SK-N-SH treated with all-trans-retinoic acid at 6 μM for 48 hours (cell line): Measurements from ENCODE around the gene CCL11.

Experiments used
- CSDC2 ChIP-seq: fragments of 250-450 bp; sonication (Bioruptor Pico); IDR thresholded peaks from 2 replicates; pipeline ENCODE4 v1.5.0; 2020; ENCODE audit warnings: mild to moderate bottlenecking, moderate library complexity
- PATZ1 ChIP-seq: fragments of 250-450 bp; sonication (Bioruptor Pico); IDR thresholded peaks from 2 replicates; pipeline ENCODE4 v1.8.0; 2020; ENCODE audit warnings: mild to moderate bottlenecking, moderate library complexity, borderline replicate concordance
- RARB ChIP-seq: fragments of 250-450 bp; sonication (Bioruptor Pico); IDR thresholded peaks from 2 replicates; pipeline ENCODE4 v1.8.0; 2021; ENCODE audit warnings: mild to moderate bottlenecking, moderate library complexity
- ZFP3 ChIP-seq: fragments of 250-450 bp; sonication (Bioruptor Pico); IDR thresholded peaks from 2 replicates; pipeline ENCODE4 v1.5.0; 2020; ENCODE audit warnings: mild to moderate bottlenecking, moderate library complexity
- ZNF8 ChIP-seq: fragments of 450-650 bp; formaldehyde crosslinking; IDR thresholded peaks from 2 replicates; pipeline ENCODE4 v1.5.0; 2020; ENCODE audit warnings: mild to moderate bottlenecking, moderate library complexity

DNA sequence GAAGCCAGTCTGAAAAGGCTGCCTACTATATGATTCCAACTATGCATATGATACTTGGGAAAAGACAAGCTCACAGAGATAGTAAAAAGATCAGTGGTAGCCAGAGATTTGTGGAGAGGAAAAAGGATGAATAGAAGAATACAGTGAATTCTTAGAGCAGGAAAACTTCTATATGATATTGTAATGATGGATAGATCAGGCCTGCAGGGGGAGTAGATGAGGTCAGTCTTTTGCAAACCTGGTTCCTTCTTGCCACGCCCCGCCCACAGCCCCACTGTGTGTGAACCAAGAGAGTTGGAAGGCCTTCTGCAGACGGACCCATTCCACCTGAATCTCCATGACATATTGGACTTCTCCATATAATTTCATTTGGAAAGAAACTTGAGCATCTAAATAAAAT lies 32.9 kb downstream of the CCL11 start:
- TF ChIP-seq CSDC2 (CRISPR knock-in tag): no peak
- no peak for TF ChIP-seq ZFP3 (CRISPR knock-in tag)
- no peak for TF ChIP-seq ZNF8
- no peak for TF ChIP-seq PATZ1
- TF ChIP-seq RARB: no peak
